Mucosa of rectum (tissue), 2 donors: ENCODE results near the gene PIGB.

Experiments used
- H3K27ac ChIP-seq, 2 donors: one replicate each; pipeline ENCODE4 v1.7.0; 2013; ENCODE audit warnings: inconsistent platforms in 2 of 2, low read depth in 2 of 2, low read length in 2 of 2
- H3K27me3 ChIP-seq, 2 donors: one replicate each; pipeline ENCODE4 v1.7.0; 2013; ENCODE audit warnings: low read length in 2 of 2; ENCODE audit not compliant: control insufficient read depth in 2 of 2, insufficient read depth in 2 of 2
- H3K36me3 ChIP-seq, 2 donors: one replicate each; pipeline ENCODE4 v1.7.0; 2013; ENCODE audit warnings: low read length in 2 of 2; ENCODE audit not compliant: control insufficient read depth in 2 of 2, insufficient read depth in 2 of 2
- H3K4me1 ChIP-seq, 2 donors: one replicate each; pipeline ENCODE4 v1.7.0; 2013; ENCODE audit warnings: low read length in 2 of 2, mild to moderate bottlenecking in 1 of 2; ENCODE audit not compliant: control insufficient read depth in 2 of 2, insufficient read depth in 2 of 2
- H3K4me3 ChIP-seq, 2 donors: one replicate each; pipeline ENCODE4 v1.7.0; 2013; ENCODE audit warnings: low read length in 2 of 2
- H3K9ac ChIP-seq, 2 donors: one replicate each; pipeline ENCODE4 v1.7.0; 2013; ENCODE audit warnings: low read length in 2 of 2, low read depth in 1 of 2, mild to moderate bottlenecking in 1 of 2
- H3K9me3 ChIP-seq, 2 donors: one replicate each; pipeline ENCODE4 v1.7.0; 2013; ENCODE audit warnings: low read length in 2 of 2; ENCODE audit not compliant: control insufficient read depth in 2 of 2
- donor health status: healthy.
- donor health status: Normal muscosa, but diverticular disease.

The PIGB gene

GRCh38 chr15:55401786-55402246 lies 82.8 kb downstream of the PIGB start:
- Histone ChIP-seq H3K9me3 (no peaks in the 10 kb centered on the region), H3K4me1 (peaks cover 9% of the 10 kb centered on the region in 2 donors), H3K27me3 (no peaks in the 10 kb centered on the region), H3K4me3 (no peak overlapping the region), H3K27ac (no peak overlapping the region), H3K9ac (no peak overlapping the region), H3K36me3 (no peaks in the 10 kb centered on the region)

- no peak overlapping the region for H3K9ac ChIP-seq
- no peaks in the 10 kb centered on the region for H3K36me3 ChIP-seq
- H3K4me3 ChIP-seq, result no peak overlapping the region
- H3K27me3 ChIP-seq, result no peaks in the 10 kb centered on the region
- H3K4me1 ChIP-seq, result peaks cover 9 to 14% of the 10 kb centered on the region in 2 donors
- no peaks in the 10 kb centered on the region for H3K9me3 ChIP-seq
- no peak overlapping the region for H3K27ac ChIP-seq
Measured at GRCh38 chr15:55402707-55403106, 83.7 kb downstream of the PIGB start.

- Histone ChIP-seq H3K9me3 (no peaks in the 10 kb centered on the region), H3K27me3 (no peaks in the 10 kb centered on the region), H3K4me1 (peaks cover 9 to 14% of the 10 kb centered on the region in 2 donors), H3K9ac (no peak overlapping the region), H3K27ac (peak overlapping the region; percentile 27 to 28), H3K4me3 (no peak overlapping the region), H3K36me3 (no peaks in the 10 kb centered on the region)
Measured at GRCh38 chr15:55403531-55403930, 84.5 kb downstream of the PIGB start.
